Skin of body (tissue), 2 donors: ENCODE measurements around the gene RUBCN. TPM values are rescaled to one million over a fixed set of nuclear protein-coding genes. Genes with fewer than 3 reads are reported as not detected.
"Not testable (repeated sequence)": the region's sequence is repeated elsewhere in the genome, so short reads cannot be mapped to it uniquely, and the experiment has no call there.

ENCODE experiments used
- DNase-seq: peaks from one replicate; lab custom pipeline; 2025; lab: John Stamatoyannopoulos, UW
- total RNA-seq: library from RNA; depleted of rRNA; stranded (reverse); fragments of >200 nt; gene quantifications from one replicate; pipeline ENCODE4 v1.2.3, GENCODE V29; 2014

The RUBCN gene
- total RNA-seq, 1 donor from 2014 or later, result 12.1 TPM

GRCh38 chr3:197686899-197687298, 49.8 kb downstream of the RUBCN start:
- DNase-seq, result no peak

GRCh38 chr3:197685546-197685945, 51.2 kb downstream of the RUBCN start:
- DNase-seq, result no peak

- DNase-seq, result no peak
These were observed 53.5 kb downstream of the RUBCN start for GRCh38 chr3:197683191-197683590.

- DNase-seq, result no peak
These were observed 54.0 kb downstream of the RUBCN start for GRCh38 chr3:197682713-197683112.

- DNase-seq, result no peak
These were observed 55.7 kb downstream of the RUBCN start for GRCh38 chr3:197680955-197681521.

GRCh38 chr3:197675951-197676350, 60.8 kb downstream of the RUBCN start:
- no peak for DNase-seq

- no peak for DNase-seq
These were observed 61.2 kb downstream of the RUBCN start for GRCh38 chr3:197675563-197675860.

- no peak for DNase-seq
These were observed 61.8 kb downstream of the RUBCN start for GRCh38 chr3:197674741-197675562.

GRCh38 chr3:197673170-197673569, 63.5 kb downstream of the RUBCN start:
- DNase-seq, result no peak

GRCh38 chr3:197670361-197670760, 66.3 kb downstream of the RUBCN start:
- no peak for DNase-seq

GRCh38 chr3:197667968-197668367, 68.7 kb downstream of the RUBCN start:
- no peak for DNase-seq

- DNase-seq, result not testable (repeated sequence)
These were observed 69.4 kb downstream of the RUBCN start for GRCh38 chr3:197667293-197667692.

- not testable (repeated sequence) for DNase-seq
These were observed 70.4 kb downstream of the RUBCN start for GRCh38 chr3:197666221-197666842.

GRCh38 chr3:197665549-197665948, 71.2 kb downstream of the RUBCN start:
- not testable (repeated sequence) for DNase-seq

- DNase-seq, result not testable (repeated sequence)
These were observed 71.6 kb downstream of the RUBCN start for GRCh38 chr3:197665142-197665491.

GRCh38 chr3:197664414-197665141, 72.1 kb downstream of the RUBCN start:
- not testable (repeated sequence) for DNase-seq

GRCh38 chr3:197663367-197664140, 73.2 kb downstream of the RUBCN start:
- not testable (repeated sequence) for DNase-seq

- DNase-seq, result not testable (repeated sequence)
These were observed 74.4 kb downstream of the RUBCN start for GRCh38 chr3:197662352-197662751.

GRCh38 chr3:197661874-197662273, 74.8 kb downstream of the RUBCN start:
- not testable (repeated sequence) for DNase-seq

- DNase-seq, result not testable (repeated sequence)
These were observed 75.4 kb downstream of the RUBCN start for GRCh38 chr3:197661234-197661834.

GRCh38 chr3:197659701-197660100, 77.0 kb downstream of the RUBCN start:
- not testable (repeated sequence) for DNase-seq
